Renal pelvis (tissue), 4 donors: Measurements from ENCODE around the gene IP6K2. TPM values are rescaled to one million over a fixed set of nuclear protein-coding genes. Genes with fewer than 3 reads are reported as not detected.
A peak's percentile ranks its signal among the peaks of the same experiment; 100 is the strongest.

ENCODE experiments used
- DNase-seq: peaks from one replicate; pipeline ENCODE4 v3.0.0-alpha.2; 2013
- polyA plus RNA-seq, 3 donors: library from polyadenylated mRNA; unstranded; fragments of 120-200 nt; gene quantifications; one replicate each; pipeline ENCODE4 v1.2.1, GENCODE V29; 2013; ENCODE audit not compliant: insufficient read length in 3 of 3

The IP6K2 gene
- polyA plus RNA-seq, 3 donors, result 200 to 263 (median 240) TPM

- no peak for DNase-seq
Measured at GRCh38 chr3:48680811-48681540, 36.0 kb downstream of the IP6K2 start.

DNA sequence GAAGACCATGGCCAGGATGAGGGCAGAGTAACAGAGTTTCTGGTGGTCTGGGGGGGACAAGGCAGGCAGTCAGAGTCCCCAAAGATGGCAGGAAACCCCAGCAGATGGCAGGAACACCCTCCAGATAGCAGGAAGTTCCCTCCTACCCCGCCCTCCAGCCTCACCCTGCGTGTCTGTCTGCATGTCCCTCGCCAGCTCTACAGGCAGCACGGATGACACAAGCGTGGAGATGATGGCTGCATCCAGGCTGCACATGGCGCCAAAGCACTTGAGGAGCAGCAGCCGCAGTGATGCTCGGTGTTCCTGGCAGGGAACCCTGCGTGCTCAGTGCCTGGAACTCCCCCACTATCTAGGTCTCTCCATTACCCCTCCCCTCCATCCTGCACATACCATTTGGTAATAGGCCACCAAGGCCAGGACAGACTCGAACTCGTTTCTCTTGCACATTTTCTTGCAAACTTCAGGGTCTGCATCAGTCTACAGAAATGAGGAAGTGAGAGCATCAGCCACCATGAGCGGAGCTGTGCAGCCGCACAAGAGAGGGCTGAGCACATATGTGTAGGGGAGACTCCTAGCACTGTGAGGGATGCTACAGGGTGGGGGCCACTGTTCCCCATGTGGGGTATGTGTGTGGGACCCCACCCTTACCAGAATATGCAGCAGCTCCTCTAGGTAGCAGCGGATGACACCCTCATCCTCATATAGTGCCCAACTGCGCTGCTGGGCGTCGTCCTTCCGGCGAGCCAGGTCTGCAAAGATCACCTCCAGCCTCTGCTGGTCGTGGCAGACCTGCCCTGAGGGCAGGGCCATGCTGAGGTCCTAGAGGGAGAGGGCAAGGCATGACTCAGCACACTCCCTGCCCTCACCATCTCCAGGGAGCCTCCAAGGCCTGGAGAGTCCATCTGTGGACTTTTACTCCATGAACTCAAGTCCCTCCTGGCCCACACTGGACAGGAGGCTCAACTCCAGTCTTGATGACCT lies 37.3 kb downstream of the IP6K2 start:
- no peak for DNase-seq

DNA sequence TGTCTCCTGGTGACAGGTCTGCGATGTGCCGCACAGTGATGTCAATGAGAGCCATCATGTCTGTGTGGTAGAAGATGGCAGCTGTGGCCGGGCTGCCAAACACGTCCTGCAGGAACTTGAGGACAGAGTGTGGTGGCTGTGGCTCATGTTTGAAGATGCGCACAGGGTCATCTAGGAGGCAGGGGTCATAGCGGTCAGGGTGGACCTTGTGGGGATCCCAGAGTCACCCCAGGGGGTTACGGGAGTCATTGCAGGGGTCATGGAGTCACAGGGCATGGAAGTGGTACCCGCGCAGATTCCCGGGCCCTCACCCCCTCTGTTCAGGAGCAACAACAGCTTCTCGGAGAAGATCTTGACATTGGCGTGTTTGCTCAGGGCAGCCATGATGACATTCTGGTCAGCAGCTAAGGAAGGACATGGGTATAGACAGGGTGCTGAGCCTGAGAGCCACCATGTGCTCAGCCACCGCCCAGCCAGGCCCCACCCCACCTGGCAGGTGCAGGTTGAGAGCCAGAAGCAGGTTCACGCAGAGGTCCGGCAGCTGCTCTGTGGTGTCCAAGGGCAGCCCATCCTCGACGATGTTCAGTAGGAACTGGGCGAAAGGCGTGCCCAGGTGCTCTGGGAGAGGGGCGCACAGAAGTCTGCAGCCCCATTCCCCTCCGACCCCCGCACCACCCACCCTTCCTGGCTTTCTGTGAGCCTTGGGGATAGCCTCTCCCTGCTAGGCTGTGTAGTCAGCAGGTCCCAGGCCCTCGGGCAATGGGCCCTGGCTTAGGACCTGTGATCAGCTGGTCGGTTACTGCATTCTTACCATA lies 38.2 kb downstream of the IP6K2 start:
- DNase-seq, result no peak

- DNase-seq, result no peak
Measured at GRCh38 chr3:48678056-48678455, 39.0 kb downstream of the IP6K2 start.

DNA sequence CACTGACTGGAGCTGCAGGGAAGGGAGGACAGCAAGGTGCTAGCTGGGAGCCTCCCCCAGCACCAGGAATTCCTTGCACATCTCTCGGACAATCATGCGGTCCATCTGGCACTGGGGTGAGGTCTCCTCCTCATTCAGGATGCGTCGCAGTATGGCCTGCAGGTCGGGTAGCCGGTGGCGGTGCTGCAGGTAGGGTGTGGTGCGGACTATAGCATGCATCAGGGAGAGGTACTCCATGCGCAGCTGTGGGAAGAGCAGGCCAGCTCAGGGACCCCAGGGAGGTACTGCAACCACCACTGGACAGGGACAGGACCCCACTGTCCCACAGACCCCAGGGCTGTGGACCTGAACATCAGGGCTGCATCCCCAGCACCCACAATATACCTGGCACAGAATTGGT lies 42.5 kb downstream of the IP6K2 start:
- no peak for DNase-seq

- no peak for DNase-seq
Measured at GRCh38 chr3:48672522-48672921, 44.5 kb downstream of the IP6K2 start.

DNA sequence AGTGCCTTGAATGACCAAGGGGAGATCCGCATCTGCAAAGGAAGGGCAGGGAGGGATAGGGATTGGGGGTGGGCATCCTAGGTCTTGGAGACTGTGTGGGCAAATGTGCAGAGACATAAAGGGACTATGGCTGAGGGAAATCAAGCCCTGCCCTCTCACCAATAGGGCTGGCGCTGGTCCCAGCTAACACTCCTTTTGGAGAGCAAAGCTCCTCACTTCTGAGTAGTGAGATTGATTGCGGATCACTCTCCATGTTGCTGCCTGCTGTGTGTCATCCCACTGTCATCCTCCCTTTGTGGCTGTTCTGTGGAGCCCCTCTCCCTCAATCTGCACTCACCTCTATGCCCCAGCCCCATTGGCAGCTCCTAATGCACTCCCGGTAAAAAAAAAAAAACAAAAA lies 52.1 kb downstream of the IP6K2 start:
- no peak for DNase-seq

DNA sequence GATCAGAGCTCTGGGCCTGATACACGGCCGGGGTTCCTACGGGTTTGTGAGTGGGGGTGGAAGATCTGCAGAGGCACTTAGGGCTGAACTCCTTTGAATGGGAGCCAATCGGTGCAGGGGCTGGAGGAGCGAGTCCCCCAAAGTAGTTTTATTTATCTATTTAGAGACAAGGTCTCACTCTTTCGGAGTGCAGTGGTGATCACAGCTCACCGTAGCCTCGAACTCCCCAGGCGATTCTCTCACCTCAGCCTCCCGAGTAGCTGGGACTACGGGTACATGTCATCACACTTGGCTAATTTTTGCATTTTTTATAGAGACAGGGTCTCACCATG lies 52.7 kb downstream of the IP6K2 start:
- no peak for DNase-seq

DNA sequence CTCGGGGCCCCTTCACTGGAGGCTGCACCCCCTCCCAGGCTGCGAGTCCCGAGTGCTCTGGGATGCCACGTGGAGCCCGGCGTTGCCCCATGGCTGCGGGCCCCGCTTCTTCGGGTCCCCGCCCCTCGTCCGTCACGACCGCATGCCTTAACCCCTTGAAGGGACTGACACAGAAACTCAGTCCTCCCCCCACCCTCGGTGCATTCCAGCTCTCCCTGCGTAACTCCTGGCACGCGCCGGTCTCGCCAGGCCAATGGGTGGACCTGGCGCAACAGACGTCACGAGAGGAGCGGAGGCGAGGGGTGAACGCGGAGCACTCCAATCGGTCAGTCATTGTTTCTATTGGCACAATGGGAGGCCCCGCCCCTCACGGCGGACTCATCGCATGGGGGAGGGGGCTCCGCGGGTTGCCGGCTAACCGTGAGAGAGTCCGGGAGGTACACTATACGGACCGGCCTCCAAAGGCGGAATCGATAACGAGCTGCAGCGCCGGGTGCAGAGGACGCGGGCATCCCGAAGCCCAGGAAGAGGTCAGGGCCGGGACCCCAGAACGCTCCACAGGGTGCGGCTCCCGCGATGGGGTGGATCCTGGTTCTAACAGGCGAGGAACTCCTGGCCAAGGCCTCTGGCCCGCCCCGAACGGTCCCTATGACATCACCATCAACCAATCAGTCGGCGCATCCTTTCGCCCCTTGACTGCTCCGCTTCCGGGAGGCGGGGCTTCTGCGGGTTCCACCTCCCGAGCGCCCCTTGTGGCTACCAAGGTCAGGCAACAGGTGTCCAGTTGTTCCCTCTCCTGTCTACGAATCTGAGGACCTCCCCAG lies 53.3 kb downstream of the IP6K2 start:
- DNase-seq, result peak; percentile 95

DNA sequence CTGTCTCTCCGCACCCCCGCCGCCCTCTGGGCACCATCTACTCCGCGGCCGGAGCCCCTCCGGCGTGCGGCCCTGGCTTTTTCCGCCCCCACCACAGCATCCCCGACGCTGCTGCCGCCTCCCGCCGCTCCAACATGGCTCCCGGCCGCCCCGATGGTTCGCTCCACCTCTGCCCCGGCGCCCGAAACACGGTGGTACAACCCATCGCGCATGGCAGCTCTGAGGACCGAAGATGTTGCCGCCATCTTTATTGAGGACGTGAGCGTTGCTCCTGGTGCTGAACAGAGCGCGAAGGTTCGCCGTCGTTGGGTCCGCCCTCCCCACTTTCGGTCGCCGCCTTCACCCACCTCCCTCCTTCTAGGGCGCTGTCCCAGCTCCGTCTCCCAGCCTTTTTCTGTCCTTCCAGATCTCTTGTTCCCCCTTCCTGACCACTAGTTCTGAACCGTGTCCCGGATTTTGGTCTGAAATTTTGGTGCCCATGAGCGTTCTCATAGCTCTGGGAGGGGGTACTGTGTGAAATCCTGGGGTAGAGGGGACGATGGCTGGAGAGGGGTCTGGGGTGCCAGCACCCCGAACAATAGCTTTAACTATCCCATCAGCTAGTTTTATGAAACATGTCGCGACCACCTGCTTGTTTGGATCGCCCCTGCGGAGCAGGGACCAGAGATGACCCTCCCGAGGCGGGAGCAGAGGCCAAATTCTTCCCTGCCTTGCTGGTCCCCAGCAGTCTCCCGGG lies 54.1 kb downstream of the IP6K2 start, which contains the start of gene CELSR3:
CELSR3 (minus strand) TSS at position 134 of the 736 bp plus-strand sequence. CDS start 252 bp downstream, outside the sequence.
- peak; percentile 79 for DNase-seq

DNA sequence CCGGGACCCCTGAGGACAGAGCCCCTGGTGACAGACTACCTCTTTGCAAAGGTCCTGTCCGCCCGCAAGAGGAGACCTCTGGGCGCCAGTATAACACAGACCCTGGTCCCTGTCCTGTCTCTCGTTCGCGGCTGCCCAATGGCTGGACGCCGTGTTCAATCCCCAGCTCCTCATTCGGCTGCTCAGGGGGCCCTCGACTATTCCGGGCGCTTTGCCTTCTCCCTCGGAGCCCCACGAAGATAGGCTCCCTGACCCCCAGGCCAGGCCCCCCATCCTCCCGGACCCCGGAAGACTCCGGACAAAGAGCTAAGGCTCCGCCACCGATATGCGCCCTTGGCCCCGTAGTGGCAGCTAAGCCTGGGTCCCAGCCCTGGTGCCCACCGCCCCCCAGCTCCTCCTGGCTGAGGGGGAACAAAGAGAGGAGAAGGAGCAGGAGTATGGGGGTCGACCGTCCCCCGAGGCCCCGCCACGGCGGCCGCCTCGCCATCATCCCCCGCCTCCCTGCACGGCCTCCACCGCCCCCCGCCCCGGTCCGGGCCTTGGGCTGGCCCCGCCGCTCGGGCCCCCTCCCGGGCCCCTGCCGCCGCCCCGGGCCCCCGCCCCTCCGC lies 54.8 kb downstream of the IP6K2 start:
- no peak for DNase-seq

DNA sequence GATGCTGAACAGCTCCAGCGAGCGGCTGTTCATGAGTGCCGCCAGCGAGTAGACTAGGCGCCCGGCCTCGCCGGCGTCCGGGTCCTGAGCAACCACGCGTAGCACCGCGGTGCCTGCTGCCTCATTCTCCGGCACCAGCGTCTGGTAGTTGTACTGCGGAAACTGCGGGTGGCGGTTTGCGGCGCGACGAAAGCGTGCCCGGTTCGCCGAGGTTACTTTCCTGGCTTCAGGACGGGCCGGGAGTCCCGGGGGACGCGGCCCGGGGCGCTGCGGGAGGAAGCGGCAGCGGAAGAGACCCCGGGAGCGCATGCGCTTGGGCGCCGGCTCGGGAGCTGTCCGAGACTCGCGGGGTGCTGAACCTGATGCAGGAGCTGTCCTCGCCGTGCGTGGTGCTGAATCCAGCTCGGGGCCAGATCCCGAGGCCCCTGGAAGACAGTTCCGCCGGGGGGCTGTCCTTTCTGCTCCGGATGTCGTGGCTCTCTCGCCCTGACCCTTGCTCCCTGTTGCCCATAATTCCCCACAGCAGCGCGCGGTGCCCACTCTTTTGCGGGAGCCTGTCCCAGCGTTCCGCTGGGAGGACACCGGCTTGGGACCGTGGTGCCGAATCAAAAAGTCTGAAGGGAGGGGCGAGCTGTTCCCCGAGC lies 55.4 kb downstream of the IP6K2 start:
- DNase-seq, result peak; percentile 48

DNA sequence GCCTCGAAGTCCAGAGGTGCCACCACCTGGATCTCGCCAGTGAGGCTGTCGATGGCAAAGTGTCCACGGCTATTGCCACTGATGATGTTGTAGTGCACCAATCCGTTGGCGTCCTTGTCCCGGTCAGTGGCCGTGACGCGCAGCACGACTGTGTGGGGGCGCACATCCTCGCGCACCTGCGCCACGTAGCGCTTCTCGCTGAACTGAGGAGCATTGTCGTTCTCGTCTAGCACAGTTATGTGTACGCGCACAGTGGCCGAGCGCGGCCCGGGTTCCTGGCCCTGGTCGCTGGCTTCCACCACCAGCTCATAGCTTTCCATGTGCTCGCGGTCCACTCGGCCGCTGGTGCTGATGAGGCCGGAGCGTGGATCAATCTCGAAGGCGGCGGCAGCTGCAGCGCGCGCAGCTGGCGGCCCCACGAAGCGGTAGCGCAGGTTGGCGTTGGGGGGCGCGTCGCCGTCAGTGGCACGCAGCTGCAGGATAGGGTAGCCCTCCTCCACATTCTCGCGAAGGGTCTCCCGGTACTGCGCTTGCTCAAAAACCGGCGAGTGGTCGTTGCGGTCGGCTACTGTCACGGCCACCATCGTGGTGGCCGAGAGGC lies 56.1 kb downstream of the IP6K2 start:
- DNase-seq, result no peak

DNA sequence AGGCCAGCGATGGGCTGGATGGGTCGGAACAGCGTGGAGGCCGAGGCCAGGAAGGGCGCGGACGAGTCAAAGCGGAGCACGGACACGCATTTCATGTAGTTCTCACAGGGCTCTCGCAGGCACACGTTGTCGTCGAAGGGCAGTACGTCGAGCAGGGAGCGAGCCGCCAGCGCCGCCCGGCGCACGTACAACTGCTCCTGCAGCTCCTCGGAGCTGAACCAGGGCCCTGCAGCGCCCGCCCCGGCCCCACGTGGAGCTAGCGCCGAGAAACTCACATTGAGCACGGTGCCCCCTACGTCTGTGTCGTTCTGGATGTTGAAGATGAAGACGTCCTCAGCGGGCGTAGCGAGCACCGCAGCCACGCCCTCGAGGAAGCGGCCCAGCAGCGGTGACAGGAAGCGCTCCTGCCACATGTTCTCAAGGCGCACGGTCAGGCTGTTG lies 60.2 kb downstream of the IP6K2 start:
- no peak for DNase-seq

DNA sequence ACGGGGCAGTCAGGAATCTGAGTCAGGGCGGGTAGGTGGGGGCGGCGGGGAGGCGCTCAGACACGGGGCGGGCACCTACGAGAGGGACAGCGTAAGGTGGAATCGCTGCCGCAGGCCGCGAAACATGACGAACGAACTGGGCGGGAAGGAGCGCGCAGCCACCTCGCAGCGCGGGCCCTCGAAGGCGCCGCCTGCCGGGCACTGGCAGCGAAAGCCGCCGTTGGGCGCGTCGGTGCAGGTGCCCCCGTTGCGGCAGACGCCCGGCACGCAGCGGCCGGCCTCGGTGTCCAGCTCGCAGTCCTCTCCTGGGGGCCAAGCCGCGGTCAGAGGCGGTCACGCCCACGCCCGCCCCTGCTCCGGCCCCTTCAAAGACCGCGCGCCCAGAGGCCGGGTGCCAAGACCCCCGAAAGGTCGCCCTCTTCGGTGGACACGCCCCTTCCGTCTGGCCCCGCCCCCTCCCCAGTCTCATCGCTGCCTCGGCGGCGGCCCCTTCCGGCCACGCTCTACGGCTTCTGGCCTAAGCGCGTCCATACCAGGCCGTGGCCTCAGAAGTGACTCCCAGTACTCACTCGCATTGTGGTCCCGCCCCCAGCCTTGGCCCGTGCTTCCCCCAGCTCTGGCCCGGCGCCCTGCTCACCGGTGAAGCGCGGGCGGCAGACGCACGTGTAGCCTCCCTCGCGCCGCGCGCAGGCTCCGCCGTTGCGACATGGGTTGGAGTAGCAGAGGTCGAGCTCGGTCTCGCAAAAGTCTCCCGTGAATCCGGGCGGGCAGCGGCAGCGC lies 60.8 kb downstream of the IP6K2 start:
- DNase-seq, result peak; percentile 74

DNA sequence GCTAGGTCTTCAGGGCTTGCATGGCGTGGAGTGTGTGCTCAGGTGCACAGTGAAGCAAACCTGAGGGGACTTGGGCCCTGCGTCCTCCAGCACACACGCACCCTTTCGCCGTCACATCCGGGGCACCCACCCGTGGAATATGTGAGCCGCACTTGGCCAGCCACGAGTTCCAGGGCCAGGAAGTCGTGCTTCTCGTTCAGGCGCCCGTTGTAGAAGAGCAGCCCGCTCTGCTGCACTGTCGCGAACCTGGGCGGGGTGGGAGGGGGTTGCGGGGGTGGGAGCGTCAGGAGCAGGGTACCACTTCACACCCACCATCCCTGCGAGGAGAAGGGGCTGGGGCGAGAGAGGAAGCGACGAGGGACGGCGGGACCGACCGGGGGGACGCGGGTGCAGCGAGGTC lies 61.4 kb downstream of the IP6K2 start:
- DNase-seq, result no peak

GRCh38 chr3:48655063-48655462 lies 62.0 kb downstream of the IP6K2 start:
- DNase-seq, result no peak
